GM15510 (cell line): ENCODE measurements around the gene MAD1L1.

Experiments
- POLR2A ChIP-seq: IDR thresholded peaks from 3 replicates; pipeline ENCODE4 v1.6.1; 2011; ENCODE audit warnings: borderline replicate concordance; ENCODE audit not compliant: insufficient read length; ENCODE audit errors: extremely low read depth

Gene MAD1L1

DNA sequence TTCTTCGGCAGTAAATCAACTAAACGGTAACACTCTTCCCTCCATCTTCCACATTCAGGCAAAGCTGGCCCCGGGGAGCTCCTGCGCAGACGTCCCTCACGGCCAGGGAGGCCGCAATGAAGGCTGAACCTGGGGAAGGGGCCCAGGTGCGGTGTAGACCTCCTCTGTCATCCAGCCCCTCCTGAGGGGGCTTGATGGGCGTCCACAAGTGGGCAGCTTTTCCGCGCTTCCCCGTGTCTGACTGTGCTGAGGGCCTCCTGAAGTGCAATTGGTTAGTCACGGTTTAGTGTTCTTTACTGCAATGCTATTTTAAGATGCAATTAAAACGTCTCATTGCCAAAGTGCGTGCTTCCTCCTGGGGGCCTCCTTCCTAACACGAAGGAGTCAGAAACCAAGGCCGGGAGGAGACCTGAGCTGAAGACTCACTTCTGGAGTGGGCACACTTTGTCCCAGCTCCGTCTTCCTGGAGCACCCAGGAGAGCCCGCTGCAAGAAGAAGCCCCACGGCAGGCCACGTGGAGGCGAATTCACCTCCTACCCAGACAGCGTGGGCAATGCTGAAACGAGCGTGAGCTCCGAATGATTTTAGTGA lies 389.4 kb downstream of the MAD1L1 start:
- no peak for TF ChIP-seq POLR2A

DNA sequence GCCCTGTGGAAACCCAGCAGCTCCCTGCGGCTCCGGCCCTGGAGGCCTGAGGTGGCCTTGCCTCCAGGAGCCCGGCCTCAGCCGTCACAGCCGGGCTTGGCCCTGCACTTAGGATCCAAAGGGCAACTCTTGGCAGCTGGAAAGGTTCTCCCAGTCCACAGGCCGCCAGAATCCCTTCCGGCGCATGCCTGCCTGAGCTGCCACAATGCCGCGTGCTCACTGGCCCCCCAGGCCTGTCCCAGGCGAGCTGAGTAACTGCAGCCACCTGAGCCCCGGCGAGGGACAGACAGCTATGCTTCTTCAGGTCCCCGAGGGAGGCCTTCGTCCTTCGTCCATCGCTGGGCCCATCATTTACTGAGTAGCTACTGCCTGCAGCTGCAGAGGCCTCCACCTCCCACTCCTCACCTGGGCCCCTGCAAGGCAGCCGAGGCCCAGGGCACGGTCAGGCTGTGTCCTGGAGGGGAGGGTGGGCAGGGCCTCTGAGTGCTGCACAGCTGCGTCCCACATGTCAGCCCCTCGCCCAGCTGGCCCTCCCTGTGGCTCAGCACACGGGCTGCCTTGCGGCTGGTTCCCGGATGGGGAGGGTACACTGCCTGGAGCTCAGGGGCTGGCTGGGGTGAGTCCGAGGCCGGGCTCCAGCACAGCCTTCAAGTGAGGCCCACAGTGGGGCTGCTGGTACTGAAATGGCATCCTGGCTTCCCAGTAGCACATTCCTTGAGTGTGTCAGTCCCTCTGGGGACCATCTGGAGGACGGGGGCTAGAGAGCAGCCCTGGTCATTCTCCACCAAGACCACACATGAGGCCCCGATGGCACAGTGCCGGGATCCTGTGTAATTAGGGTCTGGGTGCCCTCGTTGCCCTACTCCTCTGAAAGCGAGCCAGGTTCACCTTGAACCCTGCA lies 390.2 kb downstream of the MAD1L1 start:
- no peak for TF ChIP-seq POLR2A

DNA sequence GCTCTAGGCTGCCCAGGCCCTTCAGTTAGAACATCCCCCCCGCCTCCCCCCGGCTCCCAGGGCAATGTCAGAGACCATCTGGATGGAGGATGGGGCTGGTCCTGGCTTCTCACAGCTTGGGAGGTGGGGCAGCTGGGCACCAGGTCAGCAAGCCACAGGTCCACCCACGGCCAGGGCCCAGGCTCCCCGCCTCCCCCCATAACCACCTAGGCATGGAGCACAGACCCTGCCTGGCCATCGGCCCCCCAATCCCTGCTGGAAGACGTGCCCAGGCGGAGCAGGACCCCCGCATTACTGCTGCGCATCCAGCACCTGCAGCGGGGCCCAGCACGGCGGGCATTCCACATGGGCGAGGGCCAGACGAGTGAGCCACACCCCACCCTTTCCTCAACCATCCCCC lies 393.0 kb downstream of the MAD1L1 start:
- TF ChIP-seq POLR2A, result no peak

DNA sequence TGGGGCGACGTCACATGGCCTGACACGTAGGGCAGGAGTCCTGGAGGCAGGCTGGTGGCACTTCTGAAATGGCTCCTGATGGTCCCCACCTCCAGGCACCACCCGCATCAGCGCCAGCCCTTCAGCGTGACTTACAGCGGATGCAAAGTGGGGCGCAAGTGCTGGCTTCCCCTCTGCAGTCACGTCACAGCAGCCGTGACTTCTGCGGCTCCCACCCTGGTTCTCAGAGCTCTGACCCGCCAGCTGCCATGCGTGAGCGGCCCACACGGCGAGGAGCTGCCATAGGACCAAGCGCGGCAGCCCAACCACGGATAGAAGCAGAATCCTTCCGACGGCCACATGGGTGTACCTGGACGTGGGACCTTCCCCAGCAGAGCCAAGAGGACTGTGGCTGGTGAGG lies 403.6 kb downstream of the MAD1L1 start:
- TF ChIP-seq POLR2A, result no peak

DNA sequence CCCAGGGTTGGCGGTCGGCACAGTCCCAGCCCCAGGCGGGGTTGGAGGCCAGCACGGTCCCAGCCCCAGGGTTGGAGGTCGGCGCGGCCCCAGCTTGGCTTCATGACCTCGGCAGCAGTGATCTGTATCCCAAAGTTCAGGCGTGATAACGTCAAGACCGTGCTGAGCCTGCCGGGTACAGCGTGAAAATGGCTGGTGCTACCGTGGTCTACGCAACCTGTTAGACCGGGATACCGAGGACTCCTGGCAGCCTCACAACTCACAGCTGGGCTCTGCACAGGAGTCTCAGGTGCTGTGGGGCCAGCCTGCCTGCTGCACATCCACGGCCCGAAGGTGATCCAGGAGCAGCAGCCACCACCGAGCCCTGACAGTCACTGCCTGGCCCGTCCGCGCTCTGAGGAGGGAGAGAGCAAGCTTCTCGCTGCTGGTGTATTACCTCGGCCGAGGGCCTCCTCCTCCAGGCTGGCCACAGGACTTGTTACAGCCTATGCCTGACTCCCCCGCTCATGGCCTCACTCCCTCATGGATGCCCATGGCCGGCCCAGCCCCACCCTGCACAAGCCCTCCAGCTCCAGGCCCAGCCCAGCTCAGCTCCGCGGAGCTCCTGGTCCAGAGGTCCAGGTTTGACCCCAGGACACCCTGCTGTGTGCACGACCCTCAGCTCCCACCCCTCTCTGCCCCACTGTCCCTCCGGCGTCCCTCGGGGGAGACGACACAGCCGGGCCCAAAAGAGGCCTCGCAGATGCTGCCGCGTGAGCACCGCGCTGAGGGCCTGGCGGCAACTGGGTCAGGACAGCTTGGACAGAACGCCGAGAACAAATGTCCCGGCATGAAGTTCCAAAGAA lies 406.6 kb downstream of the MAD1L1 start:
- no peak for TF ChIP-seq POLR2A

DNA sequence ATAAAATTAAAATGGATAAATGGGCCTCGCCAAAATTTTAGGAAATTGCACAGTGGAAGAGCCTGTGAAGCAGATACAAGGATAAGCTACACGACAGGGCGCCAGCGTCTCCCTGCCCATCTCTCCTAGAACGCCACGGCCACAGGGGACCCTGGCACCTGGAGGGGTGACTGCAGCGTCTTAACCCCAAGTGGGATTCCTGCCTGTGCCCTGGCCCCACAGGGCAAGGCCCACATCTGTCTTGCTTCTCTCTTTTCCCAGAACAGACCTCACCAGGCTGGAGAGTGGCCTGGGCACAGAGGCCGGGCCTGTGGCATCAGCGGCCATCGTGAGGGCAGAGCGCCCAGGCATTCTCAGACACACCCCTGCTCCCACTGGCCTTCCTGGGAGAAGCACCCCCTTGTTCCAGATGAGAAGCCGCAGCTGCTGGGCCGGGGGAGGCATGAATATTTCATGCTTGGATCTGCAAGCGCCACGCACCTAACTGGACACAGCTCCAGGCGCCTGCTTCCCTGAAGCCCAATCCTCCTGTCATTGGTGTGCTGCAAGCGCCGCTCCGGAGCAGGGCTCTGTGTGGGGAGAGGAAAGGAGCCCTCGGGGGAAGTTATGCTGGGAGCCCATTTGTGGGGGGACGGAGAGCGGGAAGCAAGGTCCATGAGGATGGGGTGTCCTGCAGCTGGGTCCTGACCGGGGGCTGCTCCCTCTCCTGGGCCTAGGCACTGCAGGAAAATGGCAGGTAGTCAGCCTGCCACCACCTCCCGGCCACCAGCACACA lies 409.2 kb downstream of the MAD1L1 start:
- TF ChIP-seq POLR2A, result no peak

DNA sequence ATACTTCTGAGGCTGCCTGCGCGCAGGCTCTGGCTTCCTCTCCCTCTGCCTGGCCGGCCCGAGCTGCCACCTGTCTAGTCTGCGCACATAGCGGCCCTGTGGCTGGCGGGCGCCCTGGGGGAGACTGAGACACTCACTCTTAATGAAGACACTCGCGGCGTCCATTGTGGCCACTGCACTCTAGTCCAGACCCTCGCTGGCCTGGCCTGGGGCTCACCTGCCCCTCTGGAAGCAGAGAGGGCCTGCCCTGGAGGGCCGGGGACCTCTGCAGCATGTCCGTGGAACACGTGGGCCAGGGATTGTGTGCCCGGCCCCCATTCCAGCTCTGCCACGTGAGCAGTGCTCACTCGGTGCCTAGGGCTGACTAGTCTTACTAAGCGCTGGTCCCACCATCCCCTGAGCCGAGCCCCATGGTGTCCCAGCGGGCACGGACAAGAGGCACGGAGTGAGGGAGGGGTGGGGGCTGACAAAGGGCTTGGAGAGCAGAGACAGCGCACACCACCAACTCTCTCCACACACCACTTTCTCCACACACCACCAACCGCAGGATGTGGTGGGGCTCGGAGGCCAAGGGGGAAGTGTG lies 413.4 kb downstream of the MAD1L1 start:
- no peak for TF ChIP-seq POLR2A

DNA sequence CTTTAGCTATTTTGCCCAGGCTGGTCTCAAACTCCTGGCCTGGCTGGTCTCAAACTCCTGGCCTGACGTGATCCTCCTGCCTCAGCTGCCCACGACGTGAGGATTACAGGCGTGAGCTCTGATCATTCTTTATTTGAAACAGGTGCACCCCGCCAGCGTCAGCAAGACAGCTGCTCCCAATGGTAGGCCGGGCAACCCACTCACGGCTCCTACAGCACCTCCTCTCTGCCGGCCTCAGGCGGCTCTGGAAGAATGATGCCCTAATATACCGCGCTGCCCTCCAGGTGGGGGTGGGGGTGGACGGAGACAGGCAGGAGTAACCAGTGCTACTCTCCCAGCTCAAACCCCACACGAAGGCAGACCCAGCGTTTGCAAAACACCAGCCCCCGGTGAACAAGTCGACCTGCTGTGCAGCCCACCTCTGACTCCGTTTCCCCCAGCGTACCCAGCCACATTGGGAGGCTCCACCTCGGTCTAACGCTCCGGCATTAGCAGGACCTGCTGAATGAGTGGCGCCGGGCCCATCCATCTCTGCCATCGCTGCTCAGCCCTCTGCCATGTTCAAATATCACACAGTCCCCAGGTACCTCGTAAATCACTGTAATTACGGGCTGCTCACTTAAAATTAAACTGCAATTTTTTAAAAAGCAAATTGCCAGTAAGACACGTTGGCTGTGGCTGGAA lies 414.0 kb downstream of the MAD1L1 start:
- no peak for TF ChIP-seq POLR2A

DNA sequence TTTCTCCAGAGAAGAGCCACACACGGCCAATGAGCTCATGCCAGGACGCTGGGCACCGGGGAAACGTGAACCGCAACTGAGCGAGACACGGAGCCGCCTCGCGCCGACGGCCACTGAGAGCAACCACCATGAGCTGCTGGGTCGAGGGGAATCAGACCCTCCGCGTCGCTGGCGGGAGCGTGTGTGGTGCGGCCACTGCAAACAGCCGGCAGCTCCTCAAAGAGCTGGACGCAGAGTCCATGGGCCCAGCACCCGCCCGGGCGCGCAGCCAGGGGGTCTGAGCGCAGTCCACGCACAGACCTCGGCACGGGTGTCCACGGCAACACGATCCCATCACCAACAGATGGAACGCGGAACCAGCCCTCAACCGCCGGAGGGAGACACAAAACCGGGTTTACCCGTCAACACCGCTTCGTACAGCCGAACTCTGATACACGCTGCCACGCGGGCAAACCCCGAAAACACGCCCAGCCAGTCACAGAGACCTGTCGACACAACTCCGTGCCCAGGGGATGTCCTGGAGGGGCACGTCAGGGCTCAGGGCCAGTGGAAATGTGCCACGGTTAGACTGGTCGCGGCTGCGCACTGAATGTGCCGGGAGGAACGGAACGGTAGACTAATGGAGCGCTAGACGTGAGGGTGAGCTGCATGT lies 415.6 kb downstream of the MAD1L1 start:
- TF ChIP-seq POLR2A, result no peak

DNA sequence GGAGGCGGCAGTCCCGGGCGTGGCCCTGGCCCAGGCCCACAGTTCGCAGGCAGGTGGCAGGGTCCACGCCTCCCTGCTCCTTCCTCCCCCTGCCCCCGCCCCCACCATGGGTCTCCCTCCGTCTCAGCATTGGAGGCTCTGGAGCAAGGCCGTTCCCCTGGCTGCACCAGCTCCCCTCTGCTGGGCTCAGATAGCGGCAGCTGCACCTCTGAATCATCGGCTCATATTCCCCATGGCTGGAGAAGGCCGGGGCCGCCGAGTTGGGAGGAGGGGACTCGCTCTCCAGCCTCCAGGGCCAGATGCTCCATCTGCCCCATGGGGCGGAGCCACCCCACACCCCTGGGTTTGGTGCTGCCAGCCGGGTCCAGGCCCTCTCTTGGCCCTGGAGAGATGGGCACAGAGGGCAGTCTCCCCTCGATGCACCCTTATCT lies 417.7 kb downstream of the MAD1L1 start:
- no peak for TF ChIP-seq POLR2A

DNA sequence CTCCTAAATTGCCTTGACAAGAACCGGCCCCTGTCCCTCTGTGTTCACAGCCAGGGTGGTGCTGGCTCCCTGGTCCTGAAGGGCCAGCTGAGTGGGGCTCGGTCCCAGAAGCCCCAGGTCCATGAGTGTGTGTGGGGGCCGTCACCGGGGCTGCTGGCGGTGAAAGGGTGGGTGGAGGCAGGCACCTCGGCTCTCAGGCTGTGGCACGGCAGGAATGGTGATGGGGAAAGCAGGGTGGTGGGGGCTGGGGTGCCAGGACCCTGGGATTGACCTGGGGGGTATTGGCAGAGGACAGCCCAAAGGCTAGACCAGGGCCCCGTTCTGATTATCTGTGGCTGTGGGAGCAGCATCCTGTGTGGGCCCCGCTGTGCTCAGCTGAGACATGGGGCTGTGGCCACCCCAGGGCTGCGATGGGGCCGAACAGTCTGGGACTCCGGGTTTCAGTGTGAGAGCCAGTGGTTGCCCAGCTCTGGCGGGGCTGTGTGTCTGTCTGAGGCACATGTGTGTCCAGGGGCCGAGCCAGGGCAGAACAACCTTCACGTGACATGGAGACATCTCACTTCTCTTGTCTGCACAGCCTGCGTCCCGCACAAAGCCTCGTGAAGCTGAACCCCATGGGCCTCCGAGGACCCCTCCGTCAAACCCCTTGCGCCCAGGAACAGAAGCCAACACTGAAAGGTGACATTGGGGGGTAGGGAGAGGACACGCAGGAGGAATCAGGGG lies 418.5 kb downstream of the MAD1L1 start:
- no peak for TF ChIP-seq POLR2A

DNA sequence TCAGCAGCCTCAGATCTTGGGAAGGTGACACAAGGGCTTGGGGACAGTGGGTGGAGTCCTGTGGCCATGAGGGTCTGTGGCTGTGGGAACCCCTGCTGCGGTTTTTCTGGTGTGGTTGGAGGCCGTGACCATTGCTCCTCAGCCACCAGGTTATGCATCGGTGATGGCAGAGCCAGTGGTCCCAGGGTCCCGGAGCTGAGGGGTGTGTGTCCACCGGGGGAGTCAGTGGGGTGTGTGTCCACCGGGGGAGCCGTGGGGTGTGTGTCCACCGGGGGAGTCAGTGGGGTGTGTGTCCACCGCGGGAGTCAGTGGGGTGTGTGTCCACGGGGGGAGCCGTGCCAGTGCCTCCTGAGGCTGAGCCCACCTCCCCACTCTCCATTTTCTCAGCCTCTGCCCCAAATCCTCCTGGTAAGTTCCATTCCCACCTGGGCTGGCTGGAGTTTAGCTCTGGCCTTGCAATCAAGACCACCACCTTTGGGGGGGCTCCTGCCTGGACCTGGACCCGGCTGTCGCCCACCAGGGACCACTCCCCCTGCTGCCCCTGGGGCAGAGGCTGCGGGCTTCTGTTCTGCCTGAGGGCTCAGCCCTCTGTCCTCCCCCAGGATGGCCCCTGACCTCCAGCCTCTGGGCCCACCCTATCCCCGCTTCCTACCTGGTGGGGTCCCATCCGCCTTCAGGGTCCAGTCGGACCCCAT lies 419.2 kb downstream of the MAD1L1 start:
- TF ChIP-seq POLR2A, result no peak
